DMS79 (cell line): Measurements from ENCODE around the gene ADAMTS4.

ENCODE experiments used
- DNase-seq: peaks from one replicate; lab custom pipeline; 2025; lab: John Stamatoyannopoulos, UW

Gene ADAMTS4

GRCh38 chr1:161172776-161173376 lies 26.0 kb downstream of the ADAMTS4 start:
- DNase-seq = no peak

- DNase-seq = no peak
Measured at GRCh38 chr1:161172349-161172748, 26.5 kb downstream of the ADAMTS4 start.

- DNase-seq = no peak
Measured at GRCh38 chr1:161171696-161172095, 27.2 kb downstream of the ADAMTS4 start.

- no peak for DNase-seq
Measured at GRCh38 chr1:161171191-161171590, 27.7 kb downstream of the ADAMTS4 start.

GRCh38 chr1:161168906-161169305 lies 29.9 kb downstream of the ADAMTS4 start:
- DNase-seq = no peak

GRCh38 chr1:161166669-161167548 lies 31.9 kb downstream of the ADAMTS4 start:
- DNase-seq = peak; percentile 17

- DNase-seq = peak; percentile 95
Measured at GRCh38 chr1:161165742-161166668, 32.8 kb downstream of the ADAMTS4 start, which contains the start of gene PPOX. TSS of gene PPOX (plus strand) at chr1:161166426. CDS start at chr1:161166848, 422 bp downstream.

GRCh38 chr1:161164901-161165610 lies 33.8 kb downstream of the ADAMTS4 start:
- DNase-seq = no peak

GRCh38 chr1:161163793-161164192 lies 35.1 kb downstream of the ADAMTS4 start:
- no peak for DNase-seq

- DNase-seq = no peak
Measured at GRCh38 chr1:161162806-161163205, 36.0 kb downstream of the ADAMTS4 start.

GRCh38 chr1:161162052-161162451 lies 36.8 kb downstream of the ADAMTS4 start:
- no peak for DNase-seq

GRCh38 chr1:161161652-161162051 lies 37.2 kb downstream of the ADAMTS4 start:
- DNase-seq = no peak

- DNase-seq = no peak
Measured at GRCh38 chr1:161160671-161161145, 38.1 kb downstream of the ADAMTS4 start.

- DNase-seq = no peak
Measured at GRCh38 chr1:161159913-161160243, 39.0 kb downstream of the ADAMTS4 start.

- peak; percentile 73 for DNase-seq
Measured at GRCh38 chr1:161159087-161159912, 39.6 kb downstream of the ADAMTS4 start, which contains the start of gene USP21. TSS of gene USP21 (plus strand) at chr1:161159500. CDS start at chr1:161160641, 1,141 bp downstream.

GRCh38 chr1:161158316-161159010 lies 40.4 kb downstream of the ADAMTS4 start:
- DNase-seq = no peak

- DNase-seq = no peak
Measured at GRCh38 chr1:161157867-161158266, 41.0 kb downstream of the ADAMTS4 start.

- DNase-seq = peak; percentile 93
Measured at GRCh38 chr1:161153682-161154337, 45.0 kb downstream of the ADAMTS4 start, which contains the start of gene UFC1. TSS of gene UFC1 (plus strand) at chr1:161153978. CDS start at chr1:161153998, 20 bp downstream.

GRCh38 chr1:161153176-161153575 lies 45.7 kb downstream of the ADAMTS4 start:
- no peak for DNase-seq
